ENCODE measurements around the gene KRT15. TPM values are rescaled to one million over a fixed set of nuclear protein-coding genes. Genes with fewer than 3 reads are reported as not detected.

Gene KRT15
- total and polyA plus RNA-seq, 2 of the 8 experiments (the other 6 are each of a cell fraction or from before 2014, with no cell fraction given): 0.11 to 0.13 TPM

DNA sequence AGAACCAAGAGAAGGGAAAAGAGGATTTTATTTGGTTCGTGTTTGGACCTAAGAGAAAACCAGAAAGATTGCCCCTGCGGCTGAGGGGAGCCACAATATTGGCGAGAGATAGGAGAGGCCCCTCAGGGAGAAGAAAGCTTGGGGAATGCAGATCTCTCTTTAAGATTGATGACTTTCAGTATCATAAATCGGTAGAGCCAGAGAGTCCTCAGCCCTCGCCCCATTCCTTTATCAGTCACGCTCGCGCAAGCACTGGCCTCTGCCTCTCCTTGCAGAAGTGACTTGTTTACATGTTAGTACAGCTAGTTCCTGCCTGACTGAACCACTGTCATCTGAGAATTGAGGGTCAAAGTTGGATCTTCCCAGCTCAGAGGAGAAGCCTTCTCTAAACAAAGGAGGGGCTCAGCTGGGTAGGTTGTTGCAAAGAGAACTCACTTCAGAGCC, 30.9 kb upstream of the KRT15 start (continued):
- TF ChIP-seq TEAD4 (IDR thresholded peaks at IDR 0.05; ENCODE audit: low read depth, low read length) (no peak), SP4 (IDR thresholded peaks at IDR 0.05; ENCODE audit: low read length) (no peak), GABPA (IDR thresholded peaks at IDR 0.05; ENCODE audit: borderline replicate concordance, insufficient read depth, low read length) (no peak), POLR2AphosphoS5 (IDR thresholded peaks at IDR 0.05; ENCODE audit: low read depth, low read length) (no peak), PHF8 (conservative IDR thresholded peaks at IDR 0.05; ENCODE audit: low read depth, low read length) (no peak), TAF7 (optimal IDR thresholded peaks at IDR 0.05; ENCODE audit: borderline replicate concordance, low read depth, low read length) (no peak)
